Dendritic cell treated with granulocyte-macrophage colony-stimulating factor and Interleukin-4, amounts not matched to agents 40 ng/mL and 50 ng/mL, for 4 days (primary cell): Measurements from ENCODE around the gene OXA1L.
"Not testable (repeated sequence)": the region's sequence is repeated elsewhere in the genome, so short reads cannot be mapped to it uniquely, and the experiment has no call there.

Source experiments
- H3K27ac Mint-ChIP-seq: one replicate; pipeline ENCODE4 v1.8.0; 2022; ENCODE audit warnings: mild to moderate bottlenecking, mixed read lengths
- H3K27me3 Mint-ChIP-seq: one replicate; pipeline ENCODE4 v1.8.0; 2022; ENCODE audit warnings: mild to moderate bottlenecking, mixed read lengths
- H3K36me3 Mint-ChIP-seq: one replicate; pipeline ENCODE4 v1.8.0; 2022; ENCODE audit warnings: low read depth, mixed read lengths
- H3K4me1 Mint-ChIP-seq: one replicate; pipeline ENCODE4 v1.8.0; 2022; ENCODE audit warnings: low read depth, mixed read lengths
- H3K4me3 Mint-ChIP-seq: one replicate; pipeline ENCODE4 v1.8.0; 2022; ENCODE audit warnings: mild to moderate bottlenecking, moderate library complexity, mixed read lengths
- H3K9me3 Mint-ChIP-seq: one replicate; pipeline ENCODE4 v1.8.0; 2022; ENCODE audit warnings: mixed read lengths
- intact Hi-C: fragments of 100-400 bp; cut with micrococcal nuclease; formaldehyde crosslinking; loops from one replicate; pipeline ENCODE4 v1.15.0; 2022

OXA1L gene

DNA sequence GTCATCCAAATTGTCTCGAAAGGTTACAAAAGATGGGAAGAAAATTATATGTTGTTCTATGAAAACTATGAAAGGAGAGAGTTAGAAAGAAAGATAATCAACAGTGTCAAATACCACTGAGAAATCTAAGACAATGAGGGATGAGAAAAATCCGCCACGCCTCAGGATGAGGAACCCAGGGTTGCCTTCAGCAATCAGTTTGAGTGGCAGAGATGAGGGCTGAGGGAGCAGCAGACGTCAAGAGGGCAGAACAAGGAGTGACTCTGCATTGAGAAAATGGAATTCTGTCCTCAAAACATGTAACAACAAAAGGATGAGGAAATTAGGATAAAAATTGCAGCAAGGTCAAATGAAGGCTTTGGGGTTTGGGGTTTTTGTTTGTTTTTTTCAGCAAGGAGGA is 18.3 kb upstream of the OXA1L start:
- Mint-ChIP-seq H3K27me3 (no peaks in the 10 kb centered on the region), H3K4me3 (peak overlapping the region; percentile 30), H3K27ac (peak overlapping the region; percentile 67), H3K36me3 (no peaks in the 10 kb centered on the region), H3K9me3 (no peaks in the 10 kb centered on the region), H3K4me1 (peaks cover 37% of the 10 kb centered on the region)
- intact Hi-C loops = no loop called here

DNA sequence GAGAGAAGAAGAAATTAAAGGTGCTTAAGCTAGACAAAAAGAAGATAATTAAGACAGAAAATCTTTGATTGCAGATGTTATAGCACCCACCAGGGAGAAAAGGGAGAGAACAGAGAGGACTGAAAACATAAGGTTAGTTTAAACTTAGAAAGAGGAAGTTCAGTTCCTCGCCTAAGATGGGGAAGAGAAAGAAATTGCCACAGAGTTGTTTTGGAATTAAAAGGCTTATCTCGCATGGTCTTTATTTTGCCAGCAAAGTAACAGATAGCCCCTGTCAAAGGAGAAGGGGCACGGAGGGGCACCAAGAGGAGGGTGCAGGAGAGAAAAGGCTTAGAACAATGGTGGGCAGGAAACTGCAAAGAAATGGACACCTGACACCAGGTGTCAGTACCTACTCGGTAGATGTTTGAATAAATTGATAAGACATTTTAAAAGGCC is 17.8 kb upstream of the OXA1L start:
- Mint-ChIP-seq H3K36me3 (no peaks in the 10 kb centered on the region), H3K27me3 (no peaks in the 10 kb centered on the region), H3K9me3 (no peaks in the 10 kb centered on the region), H3K27ac (peak overlapping the region; percentile 67), H3K4me1 (peaks cover 37% of the 10 kb centered on the region), H3K4me3 (peak overlapping the region; percentile 30)
- intact Hi-C loops = no loop called here

DNA sequence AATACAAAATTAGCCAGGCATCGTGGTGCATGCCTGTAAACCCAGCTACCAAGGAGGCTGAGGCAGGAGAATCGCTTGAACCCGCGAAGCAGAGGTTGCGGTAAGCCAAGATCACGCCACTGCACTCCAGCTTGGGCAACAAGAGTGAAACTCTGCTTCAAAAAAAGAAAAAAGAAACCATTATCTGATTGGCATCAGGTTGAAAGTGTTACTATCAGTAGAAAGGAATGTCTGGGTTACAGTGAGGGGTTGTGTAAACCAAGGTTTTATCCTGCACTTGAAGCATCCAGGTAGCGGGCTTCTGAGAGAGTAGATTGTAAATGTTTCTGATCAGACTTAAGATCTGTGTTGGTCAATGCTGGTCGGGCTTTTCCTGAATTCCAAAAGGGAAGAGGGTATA is 14.1 kb upstream of the OXA1L start:
- Mint-ChIP-seq H3K36me3 (no peaks in the 10 kb centered on the region), H3K4me3 (no peak overlapping the region), H3K4me1 (peaks cover 37% of the 10 kb centered on the region), H3K9me3 (no peaks in the 10 kb centered on the region), H3K27ac (no peak overlapping the region), H3K27me3 (no peaks in the 10 kb centered on the region)
- intact Hi-C loops = no loop called here

DNA sequence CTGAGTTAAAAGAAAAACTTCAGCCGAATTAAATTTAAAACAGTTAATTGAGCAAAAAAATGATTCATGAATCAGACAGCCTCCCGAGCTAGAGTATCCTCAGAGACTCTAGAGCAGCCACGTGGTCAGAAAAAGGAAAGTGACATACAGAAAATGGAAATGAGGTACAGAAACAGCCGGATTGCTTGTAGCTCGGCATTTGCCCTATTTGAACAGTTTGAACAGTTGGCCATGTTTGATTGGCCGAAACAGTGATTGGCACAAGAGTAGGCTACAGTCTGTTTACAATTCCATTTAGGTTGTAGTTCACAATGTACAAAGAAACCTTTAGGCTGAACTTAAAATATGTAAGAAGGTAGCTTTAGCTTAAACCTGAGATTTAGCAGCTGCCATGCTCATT is 12.9 kb upstream of the OXA1L start:
- Mint-ChIP-seq H3K4me3 (no peak overlapping the region), H3K4me1 (peaks cover 25% of the 10 kb centered on the region), H3K9me3 (no peaks in the 10 kb centered on the region), H3K27me3 (no peaks in the 10 kb centered on the region), H3K27ac (no peak overlapping the region), H3K36me3 (no peaks in the 10 kb centered on the region)
- intact Hi-C loops = no loop called here

DNA sequence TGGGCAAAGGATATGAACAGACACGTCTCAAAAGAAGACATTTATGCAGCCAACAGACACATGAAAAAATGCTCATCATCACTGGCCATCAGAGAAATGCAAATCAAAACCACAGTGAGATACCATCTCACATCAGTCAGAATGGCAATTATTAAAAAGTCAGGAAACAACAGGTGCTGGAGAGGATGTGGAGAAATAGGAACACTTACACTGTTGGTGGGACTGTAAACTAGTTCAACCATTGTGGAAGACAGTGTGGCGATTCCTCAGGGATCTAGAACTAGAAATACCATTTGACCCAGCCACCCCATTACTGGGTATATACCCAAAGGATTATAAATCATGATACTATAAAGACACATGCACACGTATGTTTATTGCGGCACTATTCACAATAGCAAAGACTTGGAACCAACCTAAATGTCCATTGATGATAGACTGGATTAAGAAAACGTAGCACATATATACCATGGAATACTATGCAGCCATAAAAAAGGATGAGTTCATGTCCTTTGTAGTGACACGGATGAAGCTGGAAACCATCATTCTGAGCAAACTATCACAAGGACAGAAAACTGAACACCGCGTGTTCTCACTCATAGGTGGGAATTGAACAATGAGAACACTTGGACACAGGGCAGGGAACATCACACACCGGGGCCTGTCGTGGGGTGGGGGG is 8.4 kb upstream of the OXA1L start:
- Mint-ChIP-seq H3K36me3 (peaks cover 12% of the 10 kb centered on the region), H3K9me3 (peaks cover 17% of the 10 kb centered on the region)
- H3K4me1 Mint-ChIP-seq, H3K27me3 Mint-ChIP-seq, H3K27ac Mint-ChIP-seq, intact Hi-C loops, H3K4me3 Mint-ChIP-seq: not testable (repeated sequence)

DNA sequence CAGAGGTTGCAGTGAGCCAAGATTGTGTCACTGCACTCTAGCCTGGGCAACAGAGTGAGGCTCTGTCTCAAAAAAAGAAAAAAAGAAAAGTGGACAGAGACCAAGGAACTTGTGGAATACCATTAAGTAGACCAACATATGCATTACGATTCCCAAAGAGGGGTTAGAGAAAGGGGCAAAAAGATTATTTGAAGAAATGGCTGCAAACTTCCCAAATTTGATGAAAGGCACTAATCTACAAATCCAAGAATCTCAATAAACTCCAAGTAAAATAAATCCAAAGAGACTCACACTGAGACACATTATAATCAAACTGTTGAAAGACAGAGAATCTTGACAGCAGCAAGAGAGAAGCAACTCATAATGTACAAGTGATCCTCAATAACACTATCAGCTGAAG is 4.8 kb upstream of the OXA1L start:
- Mint-ChIP-seq H3K4me3 (no peak overlapping the region), H3K9me3 (peaks cover 17% of the 10 kb centered on the region), H3K36me3 (peaks cover 17% of the 10 kb centered on the region), H3K4me1 (peaks cover 4% of the 10 kb centered on the region), H3K27ac (no peak overlapping the region), H3K27me3 (no peaks in the 10 kb centered on the region)
- intact Hi-C loops = no loop called here

DNA sequence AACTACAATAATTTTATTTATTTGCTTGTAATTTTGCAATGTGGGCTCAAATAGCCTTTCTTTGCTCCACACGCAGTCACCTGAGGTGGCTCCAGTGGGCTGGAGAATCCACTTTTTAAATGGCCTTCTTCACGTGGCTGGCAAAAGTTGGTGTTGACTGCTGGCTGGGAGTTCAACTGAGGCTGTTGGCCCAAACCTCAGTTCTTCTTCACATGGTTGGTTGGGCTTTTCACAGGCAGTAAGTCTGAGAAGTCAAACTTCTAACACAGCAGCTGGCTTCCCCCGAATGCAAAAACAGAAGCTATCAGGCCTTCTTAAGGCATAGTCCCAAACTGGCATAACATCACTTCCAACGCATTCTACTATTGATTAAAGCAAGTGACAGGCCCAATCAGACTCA is 2.1 kb upstream of the OXA1L start:
- intact Hi-C loops = no loop called here
- Mint-ChIP-seq H3K4me1 (peaks cover 28% of the 10 kb centered on the region), H3K27ac (no peak overlapping the region), H3K9me3 (peaks cover 17% of the 10 kb centered on the region), H3K4me3 (no peak overlapping the region), H3K36me3 (peaks cover 43% of the 10 kb centered on the region), H3K27me3 (no peaks in the 10 kb centered on the region)

DNA sequence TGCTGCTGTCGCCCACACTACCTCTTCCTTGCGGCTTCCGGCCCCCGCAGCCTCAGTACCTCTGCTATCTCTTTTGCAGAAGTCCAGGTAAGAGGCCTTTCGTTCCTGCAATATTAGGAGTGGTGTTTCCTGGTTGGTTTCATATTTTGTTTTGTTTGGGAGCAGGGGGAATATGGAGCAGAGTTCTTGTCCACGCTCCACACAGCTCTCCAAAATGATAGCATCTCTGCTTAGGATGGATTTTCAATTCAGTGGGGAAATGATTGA is 768 bp downstream of the OXA1L start:
- peaks cover under 1% of the 10 kb centered on the region for H3K9me3 Mint-ChIP-seq
- peaks cover 59% of the 10 kb centered on the region for H3K36me3 Mint-ChIP-seq
- intact Hi-C loops = loop anchor here (5.0 kb wide), 2 partner anchors 150 to 180 kb away; partner anchors contain the start of genes DAD1 and RBM23
- H3K4me1 Mint-ChIP-seq = peaks cover 43% of the 10 kb centered on the region
- H3K4me3 Mint-ChIP-seq = peak overlapping the region; percentile 90
- H3K27ac Mint-ChIP-seq = peak overlapping the region; percentile 98
- H3K27me3 Mint-ChIP-seq = no peaks in the 10 kb centered on the region

DNA sequence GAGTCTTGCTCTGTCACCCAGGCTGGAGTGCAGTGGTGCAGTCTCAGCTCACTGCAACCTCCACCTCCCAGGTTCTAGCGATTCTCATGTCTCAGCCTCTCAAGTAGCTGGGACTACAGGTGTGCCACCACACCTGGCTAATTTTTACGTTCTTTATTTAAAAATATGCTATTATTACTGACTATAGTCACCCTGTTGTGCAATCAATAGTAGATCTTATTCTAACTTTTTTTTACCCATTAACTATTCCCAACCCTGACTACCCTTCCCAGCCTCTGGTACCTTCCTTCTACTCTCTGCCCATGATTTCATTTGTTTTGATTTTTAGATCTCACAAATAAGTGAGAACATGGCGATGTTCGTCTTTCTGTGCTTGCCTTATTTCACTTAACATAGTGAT is 2.5 kb downstream of the OXA1L start:
- H3K36me3 Mint-ChIP-seq = peaks cover 76% of the 10 kb centered on the region
- no peaks in the 10 kb centered on the region for H3K27me3 Mint-ChIP-seq
- peak overlapping the region; percentile 45 for H3K27ac Mint-ChIP-seq

DNA sequence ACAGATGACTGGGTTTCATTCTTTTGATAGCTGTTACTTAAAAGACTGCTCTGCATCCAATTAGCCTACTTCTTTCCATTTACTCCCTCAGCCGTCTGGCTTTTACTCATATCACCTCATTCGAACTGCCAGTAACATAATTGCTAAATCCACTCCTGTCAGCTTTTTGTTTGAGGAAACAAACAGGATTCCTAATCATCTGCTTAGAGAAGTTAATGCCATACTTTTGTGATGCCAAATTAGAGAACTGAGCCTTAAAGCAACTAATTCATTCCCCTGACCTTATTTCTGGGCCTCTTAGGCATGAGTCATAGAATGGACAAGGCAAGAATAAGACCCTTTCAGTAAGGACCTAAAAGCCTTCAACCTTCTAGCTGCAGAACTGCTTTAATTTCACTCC is 2.9 kb downstream of the OXA1L start:
- intact Hi-C loops = loop anchor here (5.0 kb wide), 2 partner anchors 148 to 182 kb away; partner anchors contain the start of genes DAD1 and RBM23
- H3K27ac Mint-ChIP-seq = peak overlapping the region; percentile 45
- H3K9me3 Mint-ChIP-seq = no peaks in the 10 kb centered on the region
- H3K4me1 Mint-ChIP-seq = peaks cover 51% of the 10 kb centered on the region
- H3K27me3 Mint-ChIP-seq = no peaks in the 10 kb centered on the region
- H3K36me3 Mint-ChIP-seq = peaks cover 81% of the 10 kb centered on the region
- H3K4me3 Mint-ChIP-seq = peak overlapping the region; percentile 11

More for the DNA sequence above, 2.5 kb downstream of the OXA1L start:
- peaks cover 49% of the 10 kb centered on the region for H3K4me1 Mint-ChIP-seq
- intact Hi-C loops = loop anchor here (5.0 kb wide), 2 partner anchors 148 to 182 kb away; partner anchors contain the start of genes DAD1 and RBM23
- no peaks in the 10 kb centered on the region for H3K9me3 Mint-ChIP-seq
- peak overlapping the region; percentile 11 for H3K4me3 Mint-ChIP-seq

DNA sequence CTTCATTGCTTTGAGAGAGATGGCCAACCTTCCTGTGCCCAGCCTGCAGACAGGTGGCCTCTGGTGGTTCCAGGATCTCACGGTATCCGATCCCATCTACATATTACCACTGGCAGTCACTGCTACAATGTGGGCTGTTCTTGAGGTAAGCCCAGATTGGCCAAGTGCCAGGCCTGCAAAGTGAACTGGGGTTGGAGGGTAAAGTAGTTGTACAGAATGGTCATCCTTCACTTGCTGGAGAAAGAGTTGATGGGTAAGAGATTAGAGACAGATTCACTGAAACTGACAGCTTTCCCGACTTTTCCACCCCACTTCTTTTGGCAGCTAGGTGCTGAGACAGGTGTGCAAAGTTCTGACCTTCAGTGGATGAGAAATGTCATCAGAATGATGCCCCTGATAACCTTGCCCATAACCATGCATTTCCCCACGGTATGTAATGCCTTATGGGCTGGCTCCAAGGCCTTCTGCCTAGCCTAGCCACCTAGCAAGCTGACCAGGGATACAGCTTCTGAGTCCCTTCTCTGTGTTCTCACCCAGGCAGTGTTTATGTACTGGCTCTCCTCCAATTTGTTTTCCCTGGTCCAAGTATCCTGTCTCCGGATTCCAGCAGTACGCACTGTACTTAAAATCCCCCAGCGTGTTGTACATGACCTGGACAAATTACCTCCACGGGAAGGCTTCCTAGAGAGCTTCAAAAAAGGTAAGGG is 4.1 kb downstream of the OXA1L start:
- no peak overlapping the region for H3K27ac Mint-ChIP-seq
- peaks cover 51% of the 10 kb centered on the region for H3K4me1 Mint-ChIP-seq
- intact Hi-C loops = no loop called here
- H3K4me3 Mint-ChIP-seq = no peak overlapping the region
- H3K36me3 Mint-ChIP-seq = peaks cover 93% of the 10 kb centered on the region
- no peaks in the 10 kb centered on the region for H3K27me3 Mint-ChIP-seq
- no peaks in the 10 kb centered on the region for H3K9me3 Mint-ChIP-seq

DNA sequence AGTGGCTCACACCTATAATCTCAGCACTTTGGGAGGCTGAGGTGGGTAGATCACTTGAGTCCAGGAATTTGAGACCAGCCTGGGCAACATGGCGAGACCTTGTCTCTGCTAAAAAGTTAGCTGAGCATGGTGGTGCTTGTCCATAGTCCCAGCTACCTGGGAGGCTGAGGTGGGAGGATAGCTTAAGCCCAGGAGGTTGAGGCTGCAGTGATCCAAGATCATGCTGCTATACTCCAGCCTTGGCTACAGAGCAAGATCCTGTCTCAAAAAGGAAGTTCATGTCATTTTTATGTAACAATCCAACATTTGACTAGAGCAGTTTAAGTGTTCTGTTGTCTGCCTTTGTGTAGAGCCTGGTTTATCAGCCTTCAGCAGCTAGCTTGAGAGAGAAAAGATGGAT is 6.2 kb downstream of the OXA1L start:
- intact Hi-C loops = no loop called here
- H3K4me1 Mint-ChIP-seq = peaks cover 47% of the 10 kb centered on the region
- H3K4me3 Mint-ChIP-seq = no peak overlapping the region
- no peaks in the 10 kb centered on the region for H3K27me3 Mint-ChIP-seq
- H3K27ac Mint-ChIP-seq = peak overlapping the region; percentile 68
- peaks cover 100% of the 10 kb centered on the region for H3K36me3 Mint-ChIP-seq
- no peaks in the 10 kb centered on the region for H3K9me3 Mint-ChIP-seq

DNA sequence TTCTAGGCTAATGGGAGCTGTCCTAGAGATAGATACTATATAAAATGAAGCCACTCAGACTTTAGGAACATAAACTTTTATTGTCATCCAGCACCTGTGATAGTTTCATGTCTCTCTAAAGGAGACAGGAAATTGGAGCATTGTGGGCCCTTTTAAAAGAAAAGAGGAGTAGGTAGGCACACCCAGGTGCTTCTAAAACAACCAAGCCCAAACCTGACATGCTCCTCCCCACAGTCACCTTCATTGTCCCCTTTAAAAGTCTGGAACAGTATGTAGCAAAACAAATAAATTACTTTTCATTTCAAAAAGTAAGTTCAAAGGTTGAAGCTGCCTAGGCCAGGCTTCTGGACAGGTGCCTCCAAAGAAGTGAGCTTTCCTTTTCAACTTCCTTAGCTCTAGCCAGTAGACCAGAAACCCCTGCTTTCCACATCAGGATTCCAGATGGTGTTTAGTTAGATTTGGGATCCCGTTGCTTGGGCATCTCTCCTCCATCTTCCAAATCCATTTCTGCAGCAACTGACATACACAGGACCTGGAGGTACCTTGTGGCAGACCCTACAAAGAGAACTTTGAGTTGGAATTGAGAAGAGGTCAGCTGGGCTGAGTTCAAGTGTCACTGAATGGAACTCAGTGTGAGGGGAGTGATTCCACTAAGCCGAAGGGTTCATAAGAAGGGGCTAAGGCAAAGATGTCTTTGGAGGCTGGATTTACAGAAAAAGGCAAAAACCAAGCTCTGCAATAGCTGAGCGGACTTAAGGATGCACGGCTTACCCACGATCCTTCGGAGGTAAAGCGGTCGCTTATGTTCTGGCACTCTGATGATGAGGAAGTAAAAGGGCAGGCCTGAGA is 6.9 kb downstream of the OXA1L start:
- Mint-ChIP-seq H3K27me3 (no peaks in the 10 kb centered on the region), H3K4me3 (no peak overlapping the region), H3K9me3 (no peaks in the 10 kb centered on the region), H3K4me1 (peaks cover 45% of the 10 kb centered on the region), H3K27ac (no peak overlapping the region), H3K36me3 (peaks cover 100% of the 10 kb centered on the region)
- intact Hi-C loops = no loop called here
